KMS-11 (cell line): Measurements from ENCODE around the gene LTB4R.

Experiments used
- H2AFZ ChIP-seq: fragments of 200-600 bp; sonication (generic); 2 replicates; pipeline ENCODE4 v1.6.1; 2016; ENCODE audit warnings: antibody characterized with exemption, mixed run types, low read depth
- H3K27ac ChIP-seq: fragments of 200-600 bp; sonication (generic); 2 replicates; pipeline ENCODE4 v1.6.1; 2016; ENCODE audit warnings: mild to moderate bottlenecking, mixed run types
- H3K27me3 ChIP-seq: fragments of 200-600 bp; sonication (generic); 2 replicates; pipeline ENCODE4 v1.6.1; 2017; ENCODE audit warnings: mild to moderate bottlenecking, low read depth, mixed run types, moderate library complexity; ENCODE audit not compliant: insufficient read depth
- H3K36me3 ChIP-seq: fragments of 200-600 bp; sonication (generic); 2 replicates; pipeline ENCODE4 v1.6.1; 2017; ENCODE audit warnings: mild to moderate bottlenecking, mixed run types; ENCODE audit not compliant: insufficient read depth
- H3K4me1 ChIP-seq: fragments of 200-600 bp; sonication (generic); 2 replicates; pipeline ENCODE4 v1.6.1; 2016; ENCODE audit warnings: mild to moderate bottlenecking, low read depth, mixed run types; ENCODE audit not compliant: poor library complexity, severe bottlenecking
- H3K4me2 ChIP-seq: fragments of 200-600 bp; sonication (generic); 2 replicates; pipeline ENCODE4 v1.7.0; 2016; ENCODE audit warnings: mild to moderate bottlenecking, mixed run types
- H3K4me3 ChIP-seq: fragments of 200-600 bp; sonication (generic); IDR thresholded peaks from 2 replicates; pipeline ENCODE4 v1.6.1; 2017; ENCODE audit warnings: low read depth, low read length, mixed read lengths; ENCODE audit not compliant: insufficient read depth
- H3K79me2 ChIP-seq: fragments of 200-600 bp; sonication (generic); 2 replicates; pipeline ENCODE4 v1.6.1; 2016; ENCODE audit warnings: low read depth, mixed run types; ENCODE audit not compliant: insufficient read depth
- H3K9ac ChIP-seq: fragments of 200-600 bp; sonication (generic); 2 replicates; pipeline ENCODE4 v1.6.1; 2016; ENCODE audit warnings: mild to moderate bottlenecking, mixed run types
- H4K20me1 ChIP-seq: fragments of 200-600 bp; sonication (generic); 2 replicates; pipeline ENCODE4 v1.6.1; 2016; ENCODE audit warnings: mild to moderate bottlenecking, mixed run types; ENCODE audit not compliant: insufficient read depth
- TF ChIP-seq, protein P1 (sequence below): fragments of 200-600 bp; sonication (generic); conservative IDR thresholded peaks from 2 replicates; pipeline ENCODE4 v1.6.1; 2017; ENCODE audit warnings: low read depth, mild to moderate bottlenecking, antibody characterized with exemption, low read length, moderate library complexity, mixed read lengths

LTB4R gene

DNA sequence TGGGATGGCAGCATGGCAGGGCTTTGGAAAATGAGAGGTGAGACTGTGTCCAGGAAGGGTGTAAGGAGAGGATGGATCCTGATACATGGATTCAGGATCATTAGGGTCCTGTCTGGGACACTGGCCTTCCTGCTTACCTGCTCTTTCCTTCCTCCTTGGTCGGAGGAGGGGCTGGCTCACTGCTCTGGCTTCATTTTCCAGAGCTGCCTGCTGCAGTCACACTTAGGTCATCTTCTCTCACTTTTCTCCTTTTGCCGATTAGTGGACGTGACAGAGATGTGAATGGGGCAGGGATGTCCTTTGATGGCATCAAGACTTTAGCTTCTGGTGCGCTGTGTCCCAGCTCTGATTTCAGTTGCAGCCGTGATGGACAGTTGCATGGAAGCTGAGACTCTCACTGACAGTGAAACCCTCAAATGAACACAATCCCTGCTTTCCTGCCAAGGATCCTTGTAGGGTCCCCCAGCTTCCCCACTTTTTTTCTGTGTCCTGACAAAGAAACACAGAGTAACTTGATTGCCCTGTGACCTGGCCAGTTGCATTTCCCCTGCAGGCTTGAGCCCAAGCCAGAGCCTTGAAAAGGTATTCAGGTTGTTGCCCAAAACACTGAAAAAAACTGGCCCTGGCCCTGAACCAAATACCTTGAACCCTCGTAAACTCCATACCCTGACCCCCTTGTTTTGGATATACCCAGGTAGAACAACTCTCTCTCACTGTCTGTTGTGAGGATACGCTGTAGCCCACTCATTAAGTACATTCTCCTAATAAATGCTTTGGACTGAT lies 2.8 kb upstream of the LTB4R start:
- Histone ChIP-seq H3K4me3 (no peak overlapping the region), H3K36me3 (no peaks in the 10 kb centered on the region), H2AFZ (no peak overlapping the region), H4K20me1 (no peaks in the 10 kb centered on the region), H3K4me2 (peak overlapping the region; percentile 3; the same call in 1 of the 2 replicates), H3K4me1 (peaks cover 37% of the 10 kb centered on the region), H3K9ac (no peak overlapping the region), H3K27ac (no peak overlapping the region), H3K79me2 (peaks cover 9% of the 10 kb centered on the region; the same call in 1 of the 2 replicates), H3K27me3 (no peaks in the 10 kb centered on the region)
- TF ChIP-seq, protein P1, sequence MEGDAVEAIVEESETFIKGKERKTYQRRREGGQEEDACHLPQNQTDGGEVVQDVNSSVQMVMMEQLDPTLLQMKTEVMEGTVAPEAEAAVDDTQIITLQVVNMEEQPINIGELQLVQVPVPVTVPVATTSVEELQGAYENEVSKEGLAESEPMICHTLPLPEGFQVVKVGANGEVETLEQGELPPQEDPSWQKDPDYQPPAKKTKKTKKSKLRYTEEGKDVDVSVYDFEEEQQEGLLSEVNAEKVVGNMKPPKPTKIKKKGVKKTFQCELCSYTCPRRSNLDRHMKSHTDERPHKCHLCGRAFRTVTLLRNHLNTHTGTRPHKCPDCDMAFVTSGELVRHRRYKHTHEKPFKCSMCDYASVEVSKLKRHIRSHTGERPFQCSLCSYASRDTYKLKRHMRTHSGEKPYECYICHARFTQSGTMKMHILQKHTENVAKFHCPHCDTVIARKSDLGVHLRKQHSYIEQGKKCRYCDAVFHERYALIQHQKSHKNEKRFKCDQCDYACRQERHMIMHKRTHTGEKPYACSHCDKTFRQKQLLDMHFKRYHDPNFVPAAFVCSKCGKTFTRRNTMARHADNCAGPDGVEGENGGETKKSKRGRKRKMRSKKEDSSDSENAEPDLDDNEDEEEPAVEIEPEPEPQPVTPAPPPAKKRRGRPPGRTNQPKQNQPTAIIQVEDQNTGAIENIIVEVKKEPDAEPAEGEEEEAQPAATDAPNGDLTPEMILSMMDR, result 0 out of 2 replicates have a peak, but pooled peaks have one; percentile 20

DNA sequence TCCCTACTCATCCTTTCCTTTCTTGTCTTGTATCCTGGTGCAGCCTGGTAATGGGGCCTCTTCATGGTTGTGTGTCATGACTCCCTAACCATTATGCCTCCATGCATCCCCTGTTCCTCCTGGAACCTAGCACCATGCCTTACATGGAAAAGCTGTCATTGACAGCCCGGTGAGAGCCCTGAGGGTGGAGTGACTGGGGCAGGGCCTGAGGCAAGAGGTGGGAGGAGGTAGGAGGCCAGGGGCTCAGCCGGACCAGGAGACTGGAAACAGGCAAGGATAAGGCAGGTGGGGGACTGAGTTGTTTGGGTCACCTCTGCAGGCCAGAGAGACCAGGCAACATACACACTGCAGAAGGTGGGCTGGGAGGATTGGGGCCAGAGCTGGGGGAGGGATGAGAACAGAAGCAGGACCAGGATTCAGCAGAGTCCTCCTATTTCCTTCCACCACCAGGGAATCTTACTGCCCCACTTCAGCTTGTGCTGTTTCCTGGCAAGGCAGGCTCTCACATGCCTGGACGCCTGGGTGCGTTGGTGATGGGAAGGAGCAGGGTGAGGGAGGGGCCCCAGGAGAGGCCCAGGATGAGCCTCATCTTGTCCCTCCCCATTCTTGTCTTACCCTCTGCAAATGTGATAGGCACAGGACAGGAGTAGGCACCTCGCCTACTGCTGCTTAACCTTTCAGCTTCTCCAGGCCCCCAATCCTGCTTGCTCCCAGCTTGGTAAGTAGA lies 1.6 kb upstream of the LTB4R start, which contains the start of gene LTB4R2:
LTB4R2 (plus strand) TSS at position 603 of the 727 bp plus-strand sequence. CDS start 525 bp downstream, outside the sequence.
- Histone ChIP-seq H3K27me3 (no peaks in the 10 kb centered on the region), H3K4me1 (peaks cover 37% of the 10 kb centered on the region), H3K4me2 (peak within 1 kb of the TSS; percentile 66), H3K27ac (peak within 1 kb of the TSS; percentile 80), H3K4me3 (no peak within 1 kb of the TSS), H2AFZ (peak within 1 kb of the TSS; percentile 34), H4K20me1 (no peaks in the 10 kb centered on the region), H3K79me2 (peaks cover 9% of the 10 kb centered on the region; the same call in 1 of the 2 replicates), H3K36me3 (no peaks in the 10 kb centered on the region), H3K9ac (peak within 1 kb of the TSS; percentile 77)
- TF ChIP-seq, protein P1, result no peak

DNA sequence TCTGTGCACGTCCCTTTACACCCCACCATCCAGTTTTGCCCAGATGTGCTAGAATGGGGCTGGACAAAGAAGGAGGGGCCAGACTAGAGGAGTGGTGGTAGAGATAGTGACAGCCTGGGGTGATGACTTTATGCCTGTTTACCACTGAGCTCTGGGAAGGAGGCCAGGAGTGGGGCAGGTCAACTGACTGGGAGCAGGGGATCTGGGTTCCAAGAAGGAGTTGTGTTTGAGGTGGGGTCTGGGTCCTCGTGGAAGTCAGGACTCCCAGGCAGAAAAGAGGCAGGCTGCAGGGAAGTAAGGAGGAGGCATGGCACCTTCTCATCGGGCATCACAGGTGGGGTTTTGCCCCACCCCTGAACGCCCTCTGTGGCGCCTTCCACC lies 1.0 kb upstream of the LTB4R start:
- H3K4me1 ChIP-seq, result peaks cover 37% of the 10 kb centered on the region
- H3K79me2 ChIP-seq, result peaks cover 9% of the 10 kb centered on the region; the same call in 1 of the 2 replicates
- no peaks in the 10 kb centered on the region for H3K36me3 ChIP-seq
- H3K4me2 ChIP-seq, result peak overlapping the region; percentile 66
- TF ChIP-seq, protein P1, result no peak
- peak overlapping the region; percentile 77; the same call in 1 of the 2 replicates for H3K9ac ChIP-seq
- H2AFZ ChIP-seq, result no peak overlapping the region
- H4K20me1 ChIP-seq, result no peaks in the 10 kb centered on the region
- H3K4me3 ChIP-seq, result no peak overlapping the region
- peak overlapping the region; percentile 80 for H3K27ac ChIP-seq
- no peaks in the 10 kb centered on the region for H3K27me3 ChIP-seq

DNA sequence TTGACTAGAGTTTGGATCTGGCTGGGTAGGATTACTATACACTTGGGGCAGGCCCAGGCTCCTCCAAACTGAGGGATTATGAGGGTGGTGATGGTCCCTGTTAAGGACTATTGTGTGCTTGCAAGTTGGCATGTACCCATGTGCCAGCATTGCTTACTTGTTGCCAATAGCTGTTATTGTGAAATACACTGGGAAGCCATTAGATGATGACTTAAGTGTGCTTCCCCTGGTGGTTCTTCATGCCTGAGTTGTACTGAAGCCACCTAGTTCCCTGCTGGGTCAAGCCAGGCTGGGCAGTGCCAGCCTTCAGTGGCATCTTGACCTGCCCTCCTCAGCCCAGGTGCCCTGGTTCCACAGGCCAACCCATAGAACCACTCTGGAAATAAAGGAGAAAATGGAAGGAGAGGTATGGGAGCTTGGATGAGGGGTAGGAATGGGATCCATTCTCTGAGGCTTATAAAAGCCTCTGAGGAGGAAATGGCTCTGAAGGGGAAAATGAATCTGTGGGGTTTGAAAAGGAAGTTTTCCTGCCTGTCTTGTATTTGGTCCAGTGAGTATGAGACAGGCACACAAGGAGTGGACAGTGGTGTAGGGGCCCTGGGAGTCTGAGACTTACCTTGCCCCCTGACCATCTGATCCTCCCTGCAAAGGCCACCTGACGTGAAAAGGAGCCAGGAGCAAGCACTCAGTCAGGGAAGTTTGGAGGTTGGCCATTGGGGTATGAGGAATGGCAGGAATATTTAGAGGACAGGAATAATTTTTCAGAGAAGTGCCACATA lies 724 bp downstream of the LTB4R start:
- Histone ChIP-seq H3K4me3 (no peak overlapping the region), H3K4me2 (peak overlapping the region; percentile 91), H3K27ac (peak overlapping the region; percentile 80), H4K20me1 (no peaks in the 10 kb centered on the region), H2AFZ (0 out of 2 replicates have a peak overlapping the region, but pooled peaks have one; percentile 34), H3K36me3 (no peaks in the 10 kb centered on the region), H3K27me3 (no peaks in the 10 kb centered on the region), H3K9ac (peak overlapping the region; percentile 77), H3K4me1 (peaks cover 37% of the 10 kb centered on the region), H3K79me2 (peaks cover 9% of the 10 kb centered on the region; the same call in 1 of the 2 replicates)
- TF ChIP-seq, protein P1, result no peak
